Type B pancreatic cell (in vitro differentiated cells): Measurements from ENCODE around the gene VPS25. TPM values are rescaled to one million over a fixed set of nuclear protein-coding genes. Genes with fewer than 3 reads are reported as not detected.
"Not testable (repeated sequence)": the region's sequence is repeated elsewhere in the genome, so short reads cannot be mapped to it uniquely, and the experiment has no call there.

Experiments
- DNase-seq: peaks from one replicate; pipeline ENCODE4 v3.0.0; 2021; ENCODE audit warnings: mixed read lengths; ENCODE audit not compliant: unreplicated experiment; ENCODE audit errors: extremely low spot score
- H3K27ac Mint-ChIP-seq: 2 replicates; pipeline ENCODE4 v1.8.0; 2021; ENCODE audit warnings: mild to moderate bottlenecking, mixed read lengths
- H3K27me3 Mint-ChIP-seq: 2 replicates; pipeline ENCODE4 v1.8.0; 2021; ENCODE audit warnings: mixed read lengths
- H3K36me3 Mint-ChIP-seq: 2 replicates; pipeline ENCODE4 v1.8.0; 2021; ENCODE audit warnings: mixed read lengths
- H3K4me1 Mint-ChIP-seq: one replicate; pipeline ENCODE4 v1.8.0; 2021; ENCODE audit warnings: mixed read lengths; ENCODE audit not compliant: unreplicated experiment
- H3K4me3 Mint-ChIP-seq: 2 replicates; pipeline ENCODE4 v1.8.0; 2021; ENCODE audit warnings: mild to moderate bottlenecking, mixed read lengths
- H3K9me3 Mint-ChIP-seq: 2 replicates; pipeline ENCODE4 v1.8.0; 2021; ENCODE audit warnings: mixed read lengths
- total RNA-seq: library from RNA; stranded (reverse); gene quantifications from 2 replicates; pipeline ENCODE4 v1.2.1, GENCODE V29; 2021; ENCODE audit warnings: low replicate concordance
- TF ChIP-seq, protein P1 (sequence below): fragments of 200-600 bp; sonication (generic); conservative IDR thresholded peaks from 2 replicates; pipeline ENCODE4 v1.5.0; 2021; ENCODE audit warnings: antibody characterized with exemption, mild to moderate bottlenecking

VPS25 gene
- total RNA-seq, 1 donor from 2014 or later: 86.9 TPM

GRCh38 chr17:42766124-42766523 is 7.1 kb upstream of the VPS25 start:
- H3K36me3 Mint-ChIP-seq: no peaks in the 10 kb centered on the region
- TF ChIP-seq, protein P1, sequence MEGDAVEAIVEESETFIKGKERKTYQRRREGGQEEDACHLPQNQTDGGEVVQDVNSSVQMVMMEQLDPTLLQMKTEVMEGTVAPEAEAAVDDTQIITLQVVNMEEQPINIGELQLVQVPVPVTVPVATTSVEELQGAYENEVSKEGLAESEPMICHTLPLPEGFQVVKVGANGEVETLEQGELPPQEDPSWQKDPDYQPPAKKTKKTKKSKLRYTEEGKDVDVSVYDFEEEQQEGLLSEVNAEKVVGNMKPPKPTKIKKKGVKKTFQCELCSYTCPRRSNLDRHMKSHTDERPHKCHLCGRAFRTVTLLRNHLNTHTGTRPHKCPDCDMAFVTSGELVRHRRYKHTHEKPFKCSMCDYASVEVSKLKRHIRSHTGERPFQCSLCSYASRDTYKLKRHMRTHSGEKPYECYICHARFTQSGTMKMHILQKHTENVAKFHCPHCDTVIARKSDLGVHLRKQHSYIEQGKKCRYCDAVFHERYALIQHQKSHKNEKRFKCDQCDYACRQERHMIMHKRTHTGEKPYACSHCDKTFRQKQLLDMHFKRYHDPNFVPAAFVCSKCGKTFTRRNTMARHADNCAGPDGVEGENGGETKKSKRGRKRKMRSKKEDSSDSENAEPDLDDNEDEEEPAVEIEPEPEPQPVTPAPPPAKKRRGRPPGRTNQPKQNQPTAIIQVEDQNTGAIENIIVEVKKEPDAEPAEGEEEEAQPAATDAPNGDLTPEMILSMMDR: no peak
- no peak overlapping the region for H3K27ac Mint-ChIP-seq
- H3K9me3 Mint-ChIP-seq: no peaks in the 10 kb centered on the region
- H3K4me3 Mint-ChIP-seq: no peak overlapping the region
- H3K27me3 Mint-ChIP-seq: peaks cover 32% of the 10 kb centered on the region
- peaks cover 12% of the 10 kb centered on the region for H3K4me1 Mint-ChIP-seq
- DNase-seq: no peak

- TF ChIP-seq, protein P1: no peak
- Mint-ChIP-seq H3K36me3 (no peaks in the 10 kb centered on the region), H3K27me3 (peaks cover 22% of the 10 kb centered on the region), H3K27ac (no peak overlapping the region), H3K4me1 (peaks cover 12% of the 10 kb centered on the region), H3K4me3 (no peak overlapping the region), H3K9me3 (no peaks in the 10 kb centered on the region)
- DNase-seq: no peak
Measured at GRCh38 chr17:42767512-42767911, 5.7 kb upstream of the VPS25 start.

DNA sequence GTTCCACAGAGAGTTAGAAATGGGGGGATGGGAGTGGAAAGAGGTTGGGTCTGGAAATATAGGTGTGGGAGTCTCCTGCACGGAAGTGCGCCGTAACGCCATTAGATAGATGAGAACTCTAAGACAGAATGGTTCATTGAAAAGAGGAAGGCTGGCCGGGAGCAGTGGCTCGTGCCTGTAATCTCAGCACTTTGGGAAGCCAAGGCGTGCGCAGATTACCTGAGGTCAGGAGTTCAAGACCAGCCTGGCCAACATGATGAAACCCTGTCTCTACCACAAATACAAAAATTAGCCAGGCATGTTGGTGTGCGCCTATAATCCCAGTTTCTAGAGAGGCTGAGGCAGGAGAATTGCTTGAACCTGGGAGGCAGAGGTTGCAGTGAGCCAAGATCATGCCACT is 5.2 kb upstream of the VPS25 start:
- not testable (repeated sequence) for H3K36me3 Mint-ChIP-seq, H3K27ac Mint-ChIP-seq, H3K9me3 Mint-ChIP-seq, DNase-seq, H3K4me3 Mint-ChIP-seq
- Mint-ChIP-seq H3K4me1 (peaks cover 11% of the 10 kb centered on the region), H3K27me3 (peaks cover 17% of the 10 kb centered on the region)

GRCh38 chr17:42769964-42770363 is 3.3 kb upstream of the VPS25 start:
- not testable (repeated sequence) for H3K9me3 Mint-ChIP-seq, H3K36me3 Mint-ChIP-seq, H3K27ac Mint-ChIP-seq, H3K4me3 Mint-ChIP-seq, DNase-seq
- Mint-ChIP-seq H3K4me1 (peaks cover 20% of the 10 kb centered on the region), H3K27me3 (peaks cover 12% of the 10 kb centered on the region)

- H3K36me3 Mint-ChIP-seq: no peaks in the 10 kb centered on the region
- H3K4me1 Mint-ChIP-seq: peaks cover 20% of the 10 kb centered on the region
- H3K27ac Mint-ChIP-seq: peak overlapping the region; percentile 97
- H3K4me3 Mint-ChIP-seq: peak overlapping the region; percentile 99
- H3K9me3 Mint-ChIP-seq: no peaks in the 10 kb centered on the region
- TF ChIP-seq, protein P1: no peak
- no peak for DNase-seq
- peaks cover 2% of the 10 kb centered on the region for H3K27me3 Mint-ChIP-seq
Measured at GRCh38 chr17:42772945-42773289, 332 bp upstream of the VPS25 start.

DNA sequence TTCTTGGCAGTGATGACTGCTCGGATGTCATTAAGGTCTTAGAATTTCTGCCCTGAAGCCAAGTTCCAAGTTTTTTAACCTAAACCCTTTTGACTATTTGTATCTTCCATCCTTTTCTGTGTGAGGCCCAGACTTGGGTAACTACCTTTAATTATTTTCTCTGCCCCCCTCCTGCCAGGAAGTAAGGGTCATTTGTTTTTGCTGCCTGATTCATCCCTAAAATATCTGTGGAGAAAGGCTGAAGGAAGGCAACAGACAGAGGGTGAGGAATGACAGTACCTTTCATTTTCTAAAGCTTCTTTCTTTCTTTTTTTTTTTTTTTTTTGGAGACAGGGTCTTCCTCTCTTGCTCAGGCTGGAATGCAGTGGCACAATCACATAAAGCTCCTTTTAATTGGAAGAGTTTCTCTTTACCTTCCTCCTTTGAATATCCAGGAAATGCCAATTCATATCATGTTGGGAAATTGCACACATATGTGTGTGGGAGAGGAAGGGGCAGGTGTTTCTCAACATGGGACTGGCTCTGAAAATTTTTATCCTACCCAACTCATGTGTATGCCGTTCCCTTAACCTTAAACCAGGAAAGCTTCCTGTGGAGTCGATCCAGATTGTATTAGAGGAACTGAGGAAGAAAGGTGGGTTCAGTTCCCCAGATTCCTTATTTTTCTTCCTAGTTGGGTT is 957 bp downstream of the VPS25 start:
- Mint-ChIP-seq H3K27me3 (no peaks in the 10 kb centered on the region), H3K27ac (peak overlapping the region; percentile 97), H3K4me1 (peaks cover 20% of the 10 kb centered on the region), H3K9me3 (no peaks in the 10 kb centered on the region), H3K36me3 (no peaks in the 10 kb centered on the region), H3K4me3 (peak overlapping the region; percentile 99)
- no peak for DNase-seq
- TF ChIP-seq, protein P1: no peak
